CD14-positive monocyte (primary cell): ENCODE measurements around the gene HSPA1B. TPM values are rescaled to one million over a fixed set of nuclear protein-coding genes. Genes with fewer than 3 reads are reported as not detected.
"Not testable (repeated sequence)": the region's sequence is repeated elsewhere in the genome, so short reads cannot be mapped to it uniquely, and the experiment has no call there.

Source experiments
- DNase-seq, 3 donors: peaks; one replicate each; pipeline ENCODE4 v3.0.0-alpha.2; 2011 to 2022
- H2AFZ ChIP-seq: 2 replicates; pipeline ENCODE4 v1.6.0; 2012; ENCODE audit warnings: mild to moderate bottlenecking, low read depth, low read length, inconsistent platforms; ENCODE audit not compliant: insufficient read depth, poor library complexity, severe bottlenecking
- H3K27ac ChIP-seq, 2 donors: 1 replicate in 1 of 2; 2 replicates in 1 of 2; pipeline ENCODE4 v1.5.1; 2012 to 2013; ENCODE audit warnings: low read length in 2 of 2, control low read depth in 1 of 2, inconsistent platforms in 1 of 2, low read depth in 1 of 2, mild to moderate bottlenecking in 1 of 2
- H3K27me3 ChIP-seq, 2 donors: one replicate each; pipeline versions ENCODE4 v1.6.0 to v1.6.1; 2011 to 2013; ENCODE audit warnings: low read length in 2 of 2; ENCODE audit not compliant: control insufficient read depth in 2 of 2, insufficient read depth in 2 of 2
- H3K36me3 ChIP-seq, 2 donors: replicated peaks in 1 of 2; 1 replicate in 1 of 2; 2 replicates in 1 of 2; pipeline versions ENCODE4 v1.5.1 to v1.6.1; 2012 to 2013; ENCODE audit warnings: low read length in 2 of 2, control low read depth in 1 of 2, inconsistent platforms in 1 of 2, mild to moderate bottlenecking in 1 of 2; ENCODE audit not compliant: insufficient read depth in 2 of 2, control insufficient read depth in 1 of 2
- H3K4me1 ChIP-seq, 2 donors: 1 replicate in 1 of 2; 2 replicates in 1 of 2; pipeline versions ENCODE4 v1.5.1 to v1.6.1; 2012 to 2013; ENCODE audit warnings: low read length in 2 of 2, control low read depth in 1 of 2, inconsistent platforms in 1 of 2, mild to moderate bottlenecking in 1 of 2, moderate library complexity in 1 of 2; ENCODE audit not compliant: insufficient read depth in 2 of 2, control insufficient read depth in 1 of 2
- H3K4me2 ChIP-seq: replicated peaks from 2 replicates; pipeline ENCODE3; 2012; ENCODE audit warnings: low read length, moderate library complexity, mild to moderate bottlenecking; ENCODE audit not compliant: poor library complexity, severe bottlenecking; ENCODE audit errors: extremely low read depth
- H3K4me3 ChIP-seq, 3 experiments: fragments of 200-600 bp in 1 of 3; sonication (generic) in 1 of 3; replicated peaks in 1 of 3; 1 replicate in 2 of 3; 2 replicates in 1 of 3; pipeline ENCODE4 v1.5.1; 2011 to 2013; ENCODE audit warnings: low read length in 3 of 3, mild to moderate bottlenecking in 3 of 3, control low read depth in 2 of 3, low read depth in 2 of 3, inconsistent platforms in 1 of 3, moderate library complexity in 1 of 3
- H3K79me2 ChIP-seq: 2 replicates; pipeline ENCODE4 v1.6.0; 2012; ENCODE audit warnings: mild to moderate bottlenecking, control low read depth, inconsistent platforms, low read length, moderate library complexity; ENCODE audit not compliant: insufficient read depth
- H3K9ac ChIP-seq: 2 replicates; pipeline ENCODE4 v1.6.0; 2017; ENCODE audit warnings: low read length, mild to moderate bottlenecking; ENCODE audit not compliant: insufficient read depth, poor library complexity, severe bottlenecking
- H3K9me3 ChIP-seq, 2 donors: replicated peaks in 1 of 2; 1 replicate in 1 of 2; 2 replicates in 1 of 2; pipeline versions ENCODE4 v1.5.1 to v1.6.1; 2012 to 2013; ENCODE audit warnings: low read length in 2 of 2, control low read depth in 1 of 2; ENCODE audit not compliant: control insufficient read depth in 1 of 2, insufficient read depth in 1 of 2
- H4K20me1 ChIP-seq: 2 replicates; pipeline ENCODE4 v1.6.0; 2012; ENCODE audit warnings: mild to moderate bottlenecking, low read length, control low read depth, moderate library complexity; ENCODE audit not compliant: insufficient read depth
- H3K27ac Mint-ChIP-seq, 7 donors: one replicate each; pipeline ENCODE4 v1.8.0; 2020; ENCODE audit warnings: mild to moderate bottlenecking in 7 of 7, mixed read lengths in 7 of 7, moderate library complexity in 6 of 7, inconsistent platforms in 2 of 7
- H3K27me3 Mint-ChIP-seq, 3 donors: one replicate each; pipeline ENCODE4 v1.8.0; 2021 to 2022; ENCODE audit warnings: low read depth in 3 of 3, mild to moderate bottlenecking in 3 of 3, mixed read lengths in 3 of 3, moderate library complexity in 3 of 3, inconsistent platforms in 1 of 3
- H3K36me3 Mint-ChIP-seq, 2 donors: one replicate each; pipeline ENCODE4 v1.8.0; 2020; ENCODE audit warnings: mixed read lengths in 2 of 2, inconsistent platforms in 1 of 2, mild to moderate bottlenecking in 1 of 2
- H3K4me1 Mint-ChIP-seq: one replicate; pipeline ENCODE4 v1.8.0; 2020; ENCODE audit warnings: mild to moderate bottlenecking, mixed read lengths
- H3K4me3 Mint-ChIP-seq, 2 donors: one replicate each; pipeline ENCODE4 v1.8.0; 2020; ENCODE audit warnings: mild to moderate bottlenecking in 2 of 2, mixed read lengths in 2 of 2, moderate library complexity in 1 of 2
- H3K9me3 Mint-ChIP-seq, 7 donors: one replicate each; pipeline ENCODE4 v1.8.0; 2020 to 2022; ENCODE audit warnings: mixed read lengths in 7 of 7, mild to moderate bottlenecking in 6 of 7, moderate library complexity in 6 of 7, inconsistent platforms in 2 of 7
- WGBS: methylation state at CpG from one replicate; pipeline ENCODE4 v1.1.5; 2013; ENCODE audit warnings: missing lambda C conversion rate; ENCODE audit not compliant: insufficient coverage; 5-methylcytosine and 5-hydroxymethylcytosine counted together
- intact Hi-C, 2 donors: fragments of 100-400 bp; cut with micrococcal nuclease; formaldehyde crosslinking; loops; one replicate each; pipeline versions ENCODE4 v1.15.0 to v1.15.1; 2023
- polyA plus RNA-seq, 3 donors: library from polyadenylated mRNA; depleted of rRNA in 1 of 3; unstranded in 2 of 3; stranded (reverse) in 1 of 3; fragments of 300-500 nt in 2 of 3; fragments of >200 nt in 1 of 3; fragmentation: Illumina TruSeq in 2 of 3; gene quantifications; 1 replicate in 2 of 3; 2 replicates in 1 of 3; pipeline ENCODE4 v1.2.3, GENCODE V29; 2012 to 2021
- TF ChIP-seq, protein P1 (sequence below): fragments of 200-600 bp; IDR thresholded peaks from one replicate; pipeline ENCODE4 v1.8.0; 2022; ENCODE audit warnings: antibody characterized with exemption, mild to moderate bottlenecking

Gene HSPA1B
- polyA plus RNA-seq, 3 donors, result 3.4 to 81.4 (median 4.8) TPM

DNA sequence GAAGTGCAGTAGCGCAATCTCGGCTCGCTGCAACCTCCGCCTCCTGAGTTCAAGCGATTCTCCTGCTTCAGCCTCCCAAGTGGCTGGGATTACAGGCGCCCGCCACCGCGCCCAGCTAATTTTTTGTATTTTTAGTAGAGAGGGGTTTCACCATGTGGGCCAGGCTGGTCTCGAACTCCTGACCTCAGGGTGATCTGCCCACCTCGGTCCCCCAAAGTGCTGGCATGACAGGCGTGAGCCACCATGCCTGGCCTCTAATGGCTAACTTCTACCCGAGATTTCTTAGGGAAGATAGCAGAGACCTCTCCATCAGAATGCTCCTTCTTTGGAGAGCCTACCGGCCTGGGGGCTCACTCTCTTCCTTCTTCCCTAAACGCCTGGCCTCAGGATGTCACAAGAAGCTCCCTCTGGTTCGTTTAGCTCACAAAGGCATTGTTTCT is 36.6 kb downstream of the HSPA1B start:
- intact Hi-C loops, result loop anchor here (5.0 to 10.0 kb wide), 2 partner anchors 33 to 319 kb away; partner anchors contain the start of genes ATP6V1G2 (in 1 of the 2), DDX39B (in 1 of the 2), EHMT2 (in 1 of the 2) and NFKBIL1 (in 1 of the 2)
- peak overlapping the region; percentile 69 to 85 (median 69) for H3K4me3 ChIP-seq
- H3K9ac ChIP-seq, result peak overlapping the region; percentile 72
- TF ChIP-seq, protein P1, sequence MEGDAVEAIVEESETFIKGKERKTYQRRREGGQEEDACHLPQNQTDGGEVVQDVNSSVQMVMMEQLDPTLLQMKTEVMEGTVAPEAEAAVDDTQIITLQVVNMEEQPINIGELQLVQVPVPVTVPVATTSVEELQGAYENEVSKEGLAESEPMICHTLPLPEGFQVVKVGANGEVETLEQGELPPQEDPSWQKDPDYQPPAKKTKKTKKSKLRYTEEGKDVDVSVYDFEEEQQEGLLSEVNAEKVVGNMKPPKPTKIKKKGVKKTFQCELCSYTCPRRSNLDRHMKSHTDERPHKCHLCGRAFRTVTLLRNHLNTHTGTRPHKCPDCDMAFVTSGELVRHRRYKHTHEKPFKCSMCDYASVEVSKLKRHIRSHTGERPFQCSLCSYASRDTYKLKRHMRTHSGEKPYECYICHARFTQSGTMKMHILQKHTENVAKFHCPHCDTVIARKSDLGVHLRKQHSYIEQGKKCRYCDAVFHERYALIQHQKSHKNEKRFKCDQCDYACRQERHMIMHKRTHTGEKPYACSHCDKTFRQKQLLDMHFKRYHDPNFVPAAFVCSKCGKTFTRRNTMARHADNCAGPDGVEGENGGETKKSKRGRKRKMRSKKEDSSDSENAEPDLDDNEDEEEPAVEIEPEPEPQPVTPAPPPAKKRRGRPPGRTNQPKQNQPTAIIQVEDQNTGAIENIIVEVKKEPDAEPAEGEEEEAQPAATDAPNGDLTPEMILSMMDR, result peak; percentile 2
- H3K9me3 Mint-ChIP-seq, H3K9me3 ChIP-seq, H3K27me3 Mint-ChIP-seq, H3K27me3 ChIP-seq, DNase-seq, H4K20me1 ChIP-seq: not testable (repeated sequence)
- peak overlapping the region; percentile 83 for H2AFZ ChIP-seq
- H3K4me2 ChIP-seq, result peak overlapping the region; percentile 84
- 10% methylated on average over 8 of the region's 16 CpGs for WGBS
- H3K79me2 ChIP-seq, result peaks cover 16% of the 10 kb centered on the region
- Mint-ChIP-seq H3K4me3 (peak overlapping the region; percentile 94 to 97), H3K36me3 (peaks cover 18 to 24% of the 10 kb centered on the region in 2 donors), H3K4me1 (peaks cover 23% of the 10 kb centered on the region), H3K27ac (peak overlapping the region in 6 of 7 donors; percentile 93 to 98 (median 96))
- peaks cover 22 to 28% of the 10 kb centered on the region in 2 donors for H3K4me1 ChIP-seq
- peaks cover 18 to 24% of the 10 kb centered on the region in 2 donors for H3K36me3 ChIP-seq
- H3K27ac ChIP-seq, result peak overlapping the region in 1 of 2 donors; percentile 72

DNA sequence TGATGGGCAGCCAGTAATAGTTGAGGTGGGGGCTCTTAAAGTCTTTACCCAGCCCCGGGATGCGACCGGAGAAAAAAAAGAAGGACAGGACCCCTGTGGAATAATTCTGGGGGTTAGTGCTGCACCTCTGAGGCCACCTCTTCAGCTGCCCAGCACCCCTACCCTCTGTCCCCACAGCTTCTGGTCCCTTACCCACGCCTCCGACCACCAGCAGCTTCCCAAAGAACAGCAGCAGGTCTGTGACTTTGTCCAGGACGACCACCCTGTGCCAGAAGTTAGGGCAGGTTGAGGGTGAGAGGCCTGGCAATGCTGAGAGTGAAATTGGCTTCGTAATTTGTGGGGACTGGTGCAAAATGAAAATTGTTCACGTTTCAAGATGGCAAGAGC is 37.3 kb downstream of the HSPA1B start:
- Histone ChIP-seq H3K9me3 (no peaks in the 10 kb centered on the region), H3K4me3 (no peak overlapping the region), H3K4me1 (peaks cover 22 to 28% of the 10 kb centered on the region in 2 donors), H3K79me2 (peaks cover 16% of the 10 kb centered on the region), H3K27me3 (no peaks in the 10 kb centered on the region), H3K27ac (no peak overlapping the region), H4K20me1 (peaks cover 6% of the 10 kb centered on the region), H3K36me3 (peaks cover 11 to 17% of the 10 kb centered on the region in 2 donors), H2AFZ (no peak overlapping the region), H3K9ac (no peak overlapping the region), H3K4me2 (no peak overlapping the region)
- Mint-ChIP-seq H3K36me3 (peaks cover 11 to 17% of the 10 kb centered on the region in 2 donors), H3K27ac (no peak overlapping the region), H3K4me3 (no peak overlapping the region), H3K4me1 (peaks cover 21% of the 10 kb centered on the region), H3K27me3 (peaks cover 0 to 2% (median 2%) of the 10 kb centered on the region in 3 donors), H3K9me3 (peaks cover 0 to 2% (median 0%) of the 10 kb centered on the region in 7 donors)
- intact Hi-C loops, result loop anchor here (5.0 to 10.0 kb wide), 3 partner anchors 32 to 320 kb away; partner anchors contain the start of genes ATP6V1G2 (in 1 of the 2), DDX39B (in 1 of the 2), EHMT2 (in 1 of the 2) and LY6G5C (in 1 of the 2)
- DNase-seq, result no peak
- 100% methylated on average over 3 of the region's 8 CpGs for WGBS
- TF ChIP-seq, protein P1, result no peak
